Heart left ventricle (tissue), 16 donors: Measurements from ENCODE around the gene NFE2L2. TPM values are rescaled to one million over a fixed set of nuclear protein-coding genes. Genes with fewer than 3 reads are reported as not detected.
"Not testable (repeated sequence)": the region's sequence is repeated elsewhere in the genome, so short reads cannot be mapped to it uniquely, and the experiment has no call there.

Experiments
- ATAC-seq, 4 donors: fragments of 200-7000 bp; cut with Tn5 transposase; one replicate each; pipeline ENCODE4 v1.9.1; 2020 to 2022; ENCODE audit warnings: moderate library complexity in 4 of 4, mild to moderate bottlenecking in 3 of 4, moderate number of reproducible peaks in 1 of 4
- DNase-seq, 5 donors: peaks; one replicate each; pipeline ENCODE4 v3.0.0-alpha.2; 2020
- H3K27ac ChIP-seq, 12 donors: fragments of 200-600 bp; sonication (generic) in 4 of 12; one replicate each; pipeline versions ENCODE4 v1.5.0 to v1.8.0; 2016 to 2022; ENCODE audit warnings: mild to moderate bottlenecking in 2 of 12
- H3K27me3 ChIP-seq, 9 donors: fragments of 200-600 bp; sonication (generic) in 2 of 9; one replicate each; pipeline versions ENCODE4 v1.5.1 to v1.8.0; 2016 to 2022; ENCODE audit warnings: mild to moderate bottlenecking in 3 of 9
- H3K36me3 ChIP-seq, 9 donors: fragments of 200-600 bp; sonication (generic) in 2 of 9; one replicate each; pipeline versions ENCODE4 v1.5.0 to v1.8.0; 2018 to 2022; ENCODE audit warnings: mild to moderate bottlenecking in 2 of 9
- H3K4me1 ChIP-seq, 12 donors: fragments of 200-600 bp; sonication (generic) in 4 of 12; one replicate each; pipeline versions ENCODE4 v1.5.0 to v1.8.0; 2016 to 2022; ENCODE audit warnings: mild to moderate bottlenecking in 3 of 12
- H3K4me3 ChIP-seq, 12 donors: fragments of 200-600 bp; sonication (generic) in 4 of 12; one replicate each; pipeline versions ENCODE4 v1.5.0 to v1.8.0; 2017 to 2022; ENCODE audit warnings: mild to moderate bottlenecking in 9 of 12, moderate library complexity in 4 of 12
- H3K9me3 ChIP-seq, 12 donors: fragments of 200-600 bp; sonication (generic) in 4 of 12; one replicate each; pipeline versions ENCODE4 v1.5.0 to v1.8.0; 2016 to 2022; ENCODE audit warnings: mild to moderate bottlenecking in 1 of 12
- CTCF ChIP-seq, 12 donors: fragments of 200-600 bp; sonication (generic) in 4 of 12; IDR thresholded peaks; one replicate each; pipeline versions ENCODE4 v1.5.0 to v1.8.0; 2018 to 2022; ENCODE audit warnings: antibody characterized with exemption in 12 of 12, mild to moderate bottlenecking in 5 of 12
- POLR2A ChIP-seq, 2 donors: fragments of 450-650 bp; IDR thresholded peaks; one replicate each; pipeline ENCODE4 v1.6.1; 2017; ENCODE audit warnings: antibody characterized with exemption in 2 of 2, mild to moderate bottlenecking in 2 of 2, moderate library complexity in 2 of 2
- WGBS, 4 donors: extraction: QIAGEN DNeasy Blood & Tissue Kit in 2 of 4; methylation state at CpG; one replicate each; pipeline versions ENCODE4 v1.1.5 to v1.1.7; 2013 to 2018; 5-methylcytosine and 5-hydroxymethylcytosine counted together
- intact Hi-C, 10 donors: fragments of 100-400 bp; cut with DNase I; formaldehyde crosslinking; loops; one replicate each; pipeline versions ENCODE4 v1.11.1 to v1.14.2; 2022
- polyA plus RNA-seq, 2 donors: library from polyadenylated mRNA; stranded (reverse); fragments of 200-250 nt; gene quantifications; one replicate each; pipeline ENCODE4 v1.2.3, GENCODE V29; 2013
- total RNA-seq, 9 donors: library from RNA; depleted of rRNA in 2 of 9; stranded (reverse); fragments of >200 nt in 2 of 9; fragmentation: NEBNext Ultra II Directional in 3 of 9; extraction: Animal tissue kit (Norgen Biotek cat#: 25700) in 3 of 9; gene quantifications; one replicate each; pipeline versions ENCODE4 v1.1.0 to v1.2.4, GENCODE V29; 2016 to 2023
- donor health status: ischemic (EF 13 %, LVEDD 7.1; RV severe dilation, severe dysfunction).
- donor health status: healthy with polysubstance abuse.
- donor health status: DM: no; HTN: yes; CAD: no.
- donor health status: DM: no; HTN: no; CAD: no.
- donor health status: ischemic (EF 25% LVEDD 6.9; RV normal size, moderate dysfunction).
- donor health status: ischemic (EF 25% LVEDD 5.7; RV mildly dilated, moderate dysfunction).
- donor health status: healthy.
- donor health status: DM: yes; HTN: yes; CAD: no.
- donor health status: ischemic (EF 35%, LVEDD 5.7; RV mildly dilated, moderate dysfunction).
- donor health status: nonischemic (EF 11% LVEDD 7.7; RV severe dilation, severe dysfunction).
- donor health status: DM: yes; HTN: yes; CAD: no.
- donor health status: PGD.
- donor health status: ischemic (EF 29% LVEDD 5.4; RV normal size, mild dysfunction).
- donor health status: nonischemic (EF 23%, LVEDD 6.1; RV moderate dilation, normal function).

The NFE2L2 gene
- total and polyA plus RNA-seq, 11 donors: 17.0 to 82.5 (median 54.8) TPM

DNA sequence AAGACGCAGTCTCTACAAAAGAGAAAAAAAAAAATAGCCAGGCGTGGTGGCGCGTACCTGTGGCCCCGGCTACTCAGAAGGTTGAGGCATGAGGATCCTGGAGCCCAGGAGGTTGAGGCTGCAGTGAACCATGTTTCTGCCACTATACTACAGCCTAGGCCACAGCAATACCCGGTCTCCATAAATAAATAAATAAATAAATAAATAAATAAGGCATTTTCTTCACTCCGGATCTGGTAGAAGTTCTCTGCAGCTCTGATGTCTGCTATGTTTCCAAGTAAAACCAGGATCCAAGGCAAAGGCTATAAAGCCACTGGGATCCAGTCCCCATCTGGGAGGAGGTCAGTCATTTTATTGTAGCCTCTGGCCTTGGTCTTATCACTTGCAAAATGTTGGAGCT, 15.5 kb downstream of the NFE2L2 start:
- TF ChIP-seq POLR2A (IDR thresholded peaks at IDR 0.05) (no peak), CTCF (IDR thresholded peaks at IDR 0.05) (no peak)
- DNase-seq (no peak), ATAC-seq (no peak)
- no peaks in the 10 kb centered on the region for H3K9me3 ChIP-seq
- intact Hi-C loops: no loop called here
- peaks cover 24 to 100% (median 93%) of the 10 kb centered on the region in 12 donors for H3K4me1 ChIP-seq
- H3K36me3 ChIP-seq: peaks cover 0 to 9% (median 0%) of the 10 kb centered on the region in 9 donors
- H3K27ac ChIP-seq: peak overlapping the region in 1 of 12 donors; percentile 46
- H3K27me3 ChIP-seq: no peaks in the 10 kb centered on the region
- no peak overlapping the region for H3K4me3 ChIP-seq
- 87 to 91% (median 90%) methylated on average over 7 of the region's 7 CpGs for WGBS, 4 donors

- DNase-seq (no peak), ATAC-seq (no peak)
- peak overlapping the region in 4 of 12 donors; percentile 25 to 94 (median 69) for H3K27ac ChIP-seq
- WGBS, 4 donors: 46 to 68% (median 58%) methylated on average over 6 of the region's 6 CpGs
- no peaks in the 10 kb centered on the region for H3K27me3 ChIP-seq
- TF ChIP-seq POLR2A (IDR thresholded peaks at IDR 0.05): no peak
- no peak for TF ChIP-seq CTCF (IDR thresholded peaks at IDR 0.05)
- H3K4me1 ChIP-seq: peaks cover 22 to 100% (median 93%) of the 10 kb centered on the region in 12 donors
- no peak overlapping the region for H3K4me3 ChIP-seq
- intact Hi-C loops: no loop called here
- peaks cover 0 to 6% (median 0%) of the 10 kb centered on the region in 9 donors for H3K36me3 ChIP-seq
- no peaks in the 10 kb centered on the region for H3K9me3 ChIP-seq
Observed at GRCh38 chr2:177247693-177248262, 16.7 kb downstream of the NFE2L2 start.

DNA sequence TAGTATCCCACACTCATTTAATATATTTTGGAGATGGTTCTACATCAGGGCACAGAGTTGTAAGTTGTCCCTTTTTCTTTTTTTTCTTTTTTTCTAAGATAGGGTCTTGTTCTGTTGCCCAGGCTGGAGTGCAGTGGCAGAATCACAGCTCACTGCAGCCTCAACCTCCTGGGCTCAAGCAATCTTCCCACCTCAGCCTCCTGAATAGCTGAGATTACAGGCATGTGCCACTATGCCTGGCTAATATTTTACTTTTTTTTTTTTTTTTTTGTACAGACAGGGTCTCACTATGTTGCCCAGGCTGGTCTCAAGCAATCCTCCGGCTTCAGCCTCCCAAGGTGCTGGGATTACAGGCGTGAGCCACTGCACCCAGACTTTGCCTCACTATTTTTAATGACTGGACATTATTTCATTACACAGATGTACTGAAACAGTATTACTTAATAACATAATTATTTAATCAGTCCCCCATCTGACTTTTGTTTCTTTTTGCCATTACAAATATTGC, 17.9 kb downstream of the NFE2L2 start:
- H3K4me3 ChIP-seq, ATAC-seq, intact Hi-C loops, H3K9me3 ChIP-seq, H3K36me3 ChIP-seq, H3K27me3 ChIP-seq, DNase-seq: not testable (repeated sequence)
- peak overlapping the region in 4 of 12 donors; percentile 3 to 94 (median 90) for H3K27ac ChIP-seq
- WGBS, 4 donors: 89 to 96% (median 93%) methylated on average over 2 of the region's 2 CpGs
- peaks cover 16 to 100% (median 92%) of the 10 kb centered on the region in 12 donors for H3K4me1 ChIP-seq

DNA sequence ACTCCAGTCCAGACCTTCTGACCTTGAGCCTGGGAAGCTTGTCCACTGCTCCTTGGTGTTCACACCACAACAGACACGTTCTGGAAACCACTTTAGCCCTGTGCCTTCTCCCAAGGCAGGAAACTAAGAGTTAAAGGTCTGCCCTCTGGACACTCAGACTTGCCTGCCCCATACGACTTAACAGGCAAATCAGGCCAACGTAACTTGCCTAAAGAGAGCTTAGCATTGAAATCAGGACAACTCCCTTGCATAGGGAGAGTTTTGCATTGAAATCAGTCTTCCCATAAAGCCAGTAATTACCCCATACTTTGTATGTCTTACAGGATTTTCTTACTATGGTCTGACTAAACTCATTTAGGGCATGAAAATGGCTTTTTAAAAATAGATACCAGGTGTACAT, 18.5 kb downstream of the NFE2L2 start:
- Histone ChIP-seq H3K4me1 (peaks cover 20 to 100% (median 92%) of the 10 kb centered on the region in 12 donors), H3K9me3 (no peaks in the 10 kb centered on the region), H3K27me3 (no peaks in the 10 kb centered on the region), H3K27ac (peak overlapping the region in 8 of 12 donors; percentile 3 to 94 (median 58)), H3K36me3 (peaks cover 0 to 6% (median 0%) of the 10 kb centered on the region in 9 donors), H3K4me3 (peak overlapping the region in 1 of 12 donors; percentile 6)
- TF ChIP-seq POLR2A (IDR thresholded peaks at IDR 0.05): no peak
- no peak for TF ChIP-seq CTCF (IDR thresholded peaks at IDR 0.05)
- intact Hi-C loops: no loop called here
- DNase-seq: no peak
- ATAC-seq: no peak
- 17 to 33% (median 21%) methylated on average over 3 of the region's 3 CpGs for WGBS, 4 donors
